Retinal pigment epithelial cell (primary cell): ENCODE data around the gene NEK8.

ENCODE experiments used
- DNase-seq: peaks from one replicate; pipeline ENCODE4 v3.0.0-alpha.2; 2010; ENCODE audit warnings: low read depth
- H3K4me3 ChIP-seq: 2 replicates; pipeline ENCODE4 v1.5.1; 2011; ENCODE audit warnings: mild to moderate bottlenecking, low read length, control low read depth, moderate library complexity
- TF ChIP-seq, protein P1 (sequence below): conservative IDR thresholded peaks from 2 replicates; pipeline ENCODE4 v1.5.1; 2011; ENCODE audit warnings: low read depth, low read length, control low read depth, inconsistent platforms

The NEK8 gene

DNA sequence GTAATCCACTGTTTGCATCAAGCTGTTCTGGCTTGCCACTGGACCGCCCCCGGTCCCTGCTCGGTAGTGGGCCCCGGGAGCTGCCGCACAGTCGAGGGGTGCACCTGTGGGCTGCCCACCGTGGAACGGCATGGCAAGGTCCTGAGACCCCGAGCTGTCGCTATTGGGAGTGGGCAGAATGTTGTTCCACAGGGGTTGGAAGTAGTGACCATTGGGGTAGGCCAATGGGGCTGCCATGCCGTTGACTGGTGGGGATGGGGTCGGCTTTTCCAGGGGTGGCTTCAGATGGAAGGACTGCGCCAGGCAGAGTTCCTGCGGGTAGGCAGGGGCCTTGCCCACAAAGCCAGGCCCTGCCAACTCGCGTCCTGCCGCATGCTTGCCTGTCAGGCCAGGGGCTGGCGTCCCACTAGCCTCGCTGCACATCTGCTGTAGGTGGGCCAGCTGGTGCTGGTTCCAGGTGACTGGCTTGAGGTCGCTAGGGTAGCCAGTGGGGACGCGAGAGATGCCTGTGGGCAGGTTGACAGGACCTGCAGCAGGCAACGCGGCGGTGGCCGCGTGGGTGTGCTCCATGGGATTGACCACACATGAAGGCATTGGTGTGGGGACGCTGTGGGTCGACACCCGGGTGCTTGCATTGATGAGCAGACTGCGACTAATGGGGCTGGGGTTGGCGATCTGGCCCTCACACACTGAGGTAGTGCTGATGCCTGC is 30.0 kb downstream of the NEK8 start:
- no peak overlapping the region for H3K4me3 ChIP-seq
- no peak for DNase-seq
- TF ChIP-seq, protein P1, sequence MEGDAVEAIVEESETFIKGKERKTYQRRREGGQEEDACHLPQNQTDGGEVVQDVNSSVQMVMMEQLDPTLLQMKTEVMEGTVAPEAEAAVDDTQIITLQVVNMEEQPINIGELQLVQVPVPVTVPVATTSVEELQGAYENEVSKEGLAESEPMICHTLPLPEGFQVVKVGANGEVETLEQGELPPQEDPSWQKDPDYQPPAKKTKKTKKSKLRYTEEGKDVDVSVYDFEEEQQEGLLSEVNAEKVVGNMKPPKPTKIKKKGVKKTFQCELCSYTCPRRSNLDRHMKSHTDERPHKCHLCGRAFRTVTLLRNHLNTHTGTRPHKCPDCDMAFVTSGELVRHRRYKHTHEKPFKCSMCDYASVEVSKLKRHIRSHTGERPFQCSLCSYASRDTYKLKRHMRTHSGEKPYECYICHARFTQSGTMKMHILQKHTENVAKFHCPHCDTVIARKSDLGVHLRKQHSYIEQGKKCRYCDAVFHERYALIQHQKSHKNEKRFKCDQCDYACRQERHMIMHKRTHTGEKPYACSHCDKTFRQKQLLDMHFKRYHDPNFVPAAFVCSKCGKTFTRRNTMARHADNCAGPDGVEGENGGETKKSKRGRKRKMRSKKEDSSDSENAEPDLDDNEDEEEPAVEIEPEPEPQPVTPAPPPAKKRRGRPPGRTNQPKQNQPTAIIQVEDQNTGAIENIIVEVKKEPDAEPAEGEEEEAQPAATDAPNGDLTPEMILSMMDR: no peak

DNA sequence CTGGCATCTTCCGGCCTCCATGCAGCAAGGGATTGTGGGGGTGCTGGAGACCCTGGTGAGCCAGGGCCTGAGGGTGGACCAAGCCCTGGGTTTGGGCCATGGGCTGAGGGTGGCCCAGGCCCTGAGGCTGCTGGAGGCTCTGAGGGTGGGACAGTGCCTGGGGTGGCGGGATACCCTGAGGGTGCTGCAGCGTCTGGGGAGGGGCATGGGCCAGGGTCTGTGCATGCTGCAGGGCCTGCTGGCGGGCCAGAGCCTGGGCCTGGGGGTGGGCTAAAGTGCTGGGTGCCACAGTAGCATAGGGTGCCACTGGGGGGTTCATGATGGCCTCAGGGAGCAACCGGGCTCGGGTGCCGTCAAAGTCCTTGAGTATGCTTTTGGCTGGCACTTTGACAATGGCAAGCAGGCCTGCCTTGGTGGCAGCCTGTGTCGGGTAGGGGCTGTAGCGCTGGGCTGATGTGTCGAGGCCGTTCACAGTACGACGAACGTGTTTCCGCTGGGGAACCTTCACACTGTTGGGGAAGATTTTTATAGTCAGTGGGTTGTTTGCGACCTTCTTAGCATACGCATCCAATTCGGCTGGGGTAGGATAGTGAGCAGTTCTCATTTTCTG is 30.8 kb downstream of the NEK8 start:
- no peak overlapping the region for H3K4me3 ChIP-seq
- no peak for DNase-seq
- TF ChIP-seq, protein P1: no peak

DNA sequence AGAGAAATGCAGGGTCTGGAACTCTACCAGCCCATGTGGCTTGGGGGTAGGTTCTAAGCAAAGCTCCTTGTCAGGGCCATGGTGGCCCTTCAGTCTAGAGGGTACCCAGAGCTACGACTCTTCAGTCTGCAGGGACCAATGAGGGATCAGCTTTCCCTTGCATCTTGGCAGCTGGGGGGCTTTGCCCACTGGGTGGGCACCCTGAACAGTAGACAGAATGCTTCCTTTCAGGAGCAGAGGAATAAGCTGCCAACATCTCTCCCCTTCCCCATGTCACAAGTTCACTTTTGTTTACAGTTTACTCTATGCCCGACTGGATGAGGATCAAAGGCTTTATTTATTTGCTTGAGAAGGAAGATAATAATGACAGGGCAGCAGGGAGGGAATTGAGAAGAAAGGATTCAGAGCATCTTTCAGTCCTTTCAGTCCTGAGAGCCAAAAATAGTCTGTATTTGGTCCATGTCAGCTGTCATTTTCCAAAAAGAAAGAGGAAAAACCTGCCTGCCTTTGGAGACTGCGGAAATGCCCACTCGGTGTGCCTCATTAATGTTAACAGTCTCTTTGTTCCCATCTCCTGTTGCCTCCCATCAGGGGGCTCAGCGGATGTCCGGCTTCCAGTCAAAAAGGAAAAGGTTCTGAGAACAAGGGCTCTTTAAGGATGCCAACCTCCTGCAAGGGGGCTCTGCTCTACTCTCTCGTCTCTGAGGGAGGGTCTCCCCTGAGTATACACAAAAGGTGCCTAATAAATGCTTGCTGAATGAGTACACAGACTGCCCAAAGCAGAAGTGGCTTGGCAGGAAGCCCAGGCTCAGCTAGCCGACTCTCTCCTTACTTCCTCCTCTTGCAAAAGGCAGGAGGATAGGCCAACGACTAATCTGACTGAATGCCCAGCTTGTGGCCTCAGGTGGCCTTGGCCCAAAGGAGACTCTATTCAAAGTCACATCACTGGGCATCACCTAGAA is 32.3 kb downstream of the NEK8 start:
- H3K4me3 ChIP-seq: no peak overlapping the region
- DNase-seq: no peak
- TF ChIP-seq, protein P1: no peak

DNA sequence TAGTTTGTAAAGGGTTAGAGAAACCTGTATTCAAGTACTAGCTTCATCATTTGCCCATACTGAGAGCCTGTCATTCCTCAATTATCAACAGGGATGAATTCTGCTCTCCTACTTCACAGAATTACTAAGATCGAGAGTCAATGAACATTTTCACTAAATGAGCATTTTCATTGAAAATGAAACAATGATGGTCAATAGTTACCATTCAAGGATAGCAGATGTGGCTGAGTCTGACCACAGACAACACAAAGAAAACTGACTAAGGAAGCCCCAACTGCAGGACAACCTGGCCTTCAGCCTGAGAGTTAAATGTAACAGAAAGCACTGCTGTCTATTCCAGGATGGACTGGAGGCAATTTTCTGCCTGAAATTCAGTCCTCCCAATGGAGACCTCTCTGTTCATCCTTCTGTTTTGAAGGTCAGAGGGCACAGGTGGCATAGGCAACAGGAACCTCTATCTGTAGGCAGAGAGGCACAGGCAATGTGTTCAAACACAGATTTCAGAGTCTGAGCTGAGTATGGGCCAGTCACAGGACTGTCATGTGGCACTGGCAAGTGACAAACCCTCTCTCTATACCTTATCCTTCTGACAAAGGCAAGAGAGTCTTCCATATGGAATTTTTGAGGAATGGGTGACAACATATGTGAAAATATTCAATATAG is 34.7 kb downstream of the NEK8 start:
- no peak for DNase-seq

DNA sequence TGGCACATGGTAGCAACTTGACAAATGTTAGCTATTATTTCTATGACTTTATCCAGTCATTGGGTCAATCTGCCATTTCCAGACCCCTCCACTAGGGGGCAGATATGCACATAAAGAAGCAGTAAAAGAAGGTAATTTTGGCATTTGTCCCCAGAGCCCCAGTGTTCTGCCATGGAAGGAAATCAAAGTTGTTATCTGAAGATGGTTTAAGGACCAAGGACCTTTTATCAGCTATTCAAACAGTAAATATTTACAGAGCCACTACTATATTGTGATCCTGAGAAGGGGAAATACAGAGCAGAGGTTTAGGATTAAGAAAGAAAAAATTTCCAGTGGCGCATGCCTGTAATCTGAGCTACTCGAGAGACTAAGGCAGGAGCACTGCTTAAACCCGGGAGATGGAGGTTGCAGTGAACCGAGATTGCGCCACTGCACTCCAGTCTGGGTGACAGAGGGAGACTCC is 35.2 kb downstream of the NEK8 start:
- TF ChIP-seq, protein P1: peak; percentile 87
- no peak overlapping the region for H3K4me3 ChIP-seq
- no peak for DNase-seq

More for the DNA sequence above, 34.7 kb downstream of the NEK8 start:
- no peak overlapping the region for H3K4me3 ChIP-seq
- TF ChIP-seq, protein P1: no peak

DNA sequence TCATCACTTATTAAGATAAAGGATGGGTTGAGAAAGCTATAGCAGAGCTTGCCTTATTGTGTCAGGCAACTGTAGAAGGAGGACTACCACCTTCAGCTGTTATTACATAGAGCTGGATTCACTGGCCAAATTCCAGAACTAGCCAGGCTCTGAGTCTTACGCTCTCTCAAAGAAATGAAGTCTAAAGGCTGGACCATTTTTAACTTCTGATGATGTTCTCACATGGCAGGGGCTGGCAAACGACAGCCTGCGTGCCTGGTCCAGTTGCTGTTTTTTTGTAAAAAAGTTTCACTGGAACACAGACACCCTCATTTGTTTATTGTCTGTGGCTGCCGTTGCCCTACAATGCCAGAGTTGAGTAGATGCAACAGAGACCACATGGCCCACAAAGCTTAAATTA is 36.5 kb downstream of the NEK8 start:
- TF ChIP-seq, protein P1: no peak

More for the DNA sequence above, 36.5 kb downstream of the NEK8 start:
- no peak overlapping the region for H3K4me3 ChIP-seq
- no peak for DNase-seq
